GM18858 (cell line): Measurements from ENCODE around the gene NTN1.

Experiments
- ATAC-seq: cut with Tn5 transposase; IDR thresholded peaks from one replicate; pipeline ENCODE4 v1.9.1; 2021; ENCODE audit not compliant: unreplicated experiment

The NTN1 gene

GRCh38 chr17:9120471-9120870 is 99.2 kb downstream of the NTN1 start:
- no peak for ATAC-seq

- ATAC-seq: no peak
Observed at GRCh38 chr17:9121186-9121820, 100.0 kb downstream of the NTN1 start.

GRCh38 chr17:9123594-9124553 is 102.6 kb downstream of the NTN1 start:
- no peak for ATAC-seq

- no peak for ATAC-seq
Observed at GRCh38 chr17:9124554-9124935, 103.2 kb downstream of the NTN1 start.

GRCh38 chr17:9125722-9126121 is 104.4 kb downstream of the NTN1 start:
- ATAC-seq: no peak

- no peak for ATAC-seq
Observed at GRCh38 chr17:9127340-9127739, 106.0 kb downstream of the NTN1 start.

GRCh38 chr17:9131371-9131770 is 110.1 kb downstream of the NTN1 start:
- ATAC-seq: no peak

- no peak for ATAC-seq
Observed at GRCh38 chr17:9132291-9132690, 111.0 kb downstream of the NTN1 start.

- no peak for ATAC-seq
Observed at GRCh38 chr17:9132944-9133610, 111.8 kb downstream of the NTN1 start.

- no peak for ATAC-seq
Observed at GRCh38 chr17:9138161-9138717, 116.9 kb downstream of the NTN1 start.

GRCh38 chr17:9139695-9140094 is 118.4 kb downstream of the NTN1 start:
- ATAC-seq: no peak

GRCh38 chr17:9140550-9141424 is 119.5 kb downstream of the NTN1 start:
- no peak for ATAC-seq

- no peak for ATAC-seq
Observed at GRCh38 chr17:9141425-9141753, 120.1 kb downstream of the NTN1 start.

- no peak for ATAC-seq
Observed at GRCh38 chr17:9142772-9143494, 121.6 kb downstream of the NTN1 start.

- no peak for ATAC-seq
Observed at GRCh38 chr17:9144502-9145249, 123.4 kb downstream of the NTN1 start.

- no peak for ATAC-seq
Observed at GRCh38 chr17:9146064-9146463, 124.8 kb downstream of the NTN1 start.

- no peak for ATAC-seq
Observed at GRCh38 chr17:9148905-9149525, 127.7 kb downstream of the NTN1 start.

- no peak for ATAC-seq
Observed at GRCh38 chr17:9150446-9151090, 129.3 kb downstream of the NTN1 start.
